ES-I3 (cell line): ENCODE measurements around the gene THADA.

ENCODE experiments used
- H3K36me3 ChIP-seq: 2 replicates; pipeline ENCODE4 v1.6.1; 2013; ENCODE audit warnings: mild to moderate bottlenecking, low read length, control low read depth, moderate library complexity; ENCODE audit not compliant: insufficient read depth
- H3K4me1 ChIP-seq: 2 replicates; pipeline ENCODE4 v1.6.1; 2013; ENCODE audit warnings: mild to moderate bottlenecking, control low read depth, low read length; ENCODE audit not compliant: insufficient read depth
- H3K9ac ChIP-seq: 2 replicates; pipeline ENCODE4 v1.6.1; 2013; ENCODE audit warnings: low read depth, mild to moderate bottlenecking, low read length, moderate library complexity
- H3K9me3 ChIP-seq: 2 replicates; pipeline ENCODE4 v1.6.1; 2013; ENCODE audit warnings: mild to moderate bottlenecking, low read length, moderate library complexity; ENCODE audit not compliant: control insufficient read depth, insufficient read depth

THADA gene

GRCh38 chr2:43225788-43226557, 369.9 kb downstream of the THADA start:
- peaks cover 29% of the 10 kb centered on the region for H3K4me1 ChIP-seq
- H3K9ac ChIP-seq: peak overlapping the region; percentile 89
- H3K9me3 ChIP-seq: no peaks in the 10 kb centered on the region
- H3K36me3 ChIP-seq: peaks cover 7% of the 10 kb centered on the region

- peaks cover 32% of the 10 kb centered on the region for H3K4me1 ChIP-seq
- peaks cover 7% of the 10 kb centered on the region for H3K36me3 ChIP-seq
- H3K9ac ChIP-seq: peak overlapping the region; percentile 89
- no peaks in the 10 kb centered on the region for H3K9me3 ChIP-seq
These were observed 370.6 kb downstream of the THADA start for GRCh38 chr2:43225093-43225787.

GRCh38 chr2:43224571-43225092, 371.2 kb downstream of the THADA start:
- Histone ChIP-seq H3K9me3 (no peaks in the 10 kb centered on the region), H3K4me1 (peaks cover 33% of the 10 kb centered on the region), H3K36me3 (peaks cover 7% of the 10 kb centered on the region), H3K9ac (peak overlapping the region; percentile 89)

GRCh38 chr2:43224131-43224570, 371.7 kb downstream of the THADA start:
- peaks cover 7% of the 10 kb centered on the region for H3K36me3 ChIP-seq
- H3K9me3 ChIP-seq: no peaks in the 10 kb centered on the region
- H3K4me1 ChIP-seq: peaks cover 32% of the 10 kb centered on the region
- peak overlapping the region; percentile 89 for H3K9ac ChIP-seq

- Histone ChIP-seq H3K4me1 (peaks cover 30% of the 10 kb centered on the region), H3K9ac (peak overlapping the region; percentile 89), H3K36me3 (peaks cover 7% of the 10 kb centered on the region), H3K9me3 (no peaks in the 10 kb centered on the region)
These were observed 372.3 kb downstream of the THADA start for GRCh38 chr2:43223521-43224001.

GRCh38 chr2:43222475-43223309, 373.1 kb downstream of the THADA start:
- Histone ChIP-seq H3K4me1 (peaks cover 22% of the 10 kb centered on the region), H3K36me3 (peaks cover 7% of the 10 kb centered on the region), H3K9ac (peak overlapping the region; percentile 50), H3K9me3 (no peaks in the 10 kb centered on the region)

- peaks cover 7% of the 10 kb centered on the region for H3K36me3 ChIP-seq
- peak overlapping the region; percentile 50 for H3K9ac ChIP-seq
- peaks cover 26% of the 10 kb centered on the region for H3K4me1 ChIP-seq
- no peaks in the 10 kb centered on the region for H3K9me3 ChIP-seq
These were observed 373.9 kb downstream of the THADA start for GRCh38 chr2:43221763-43222474.

- Histone ChIP-seq H3K9me3 (no peaks in the 10 kb centered on the region), H3K4me1 (peaks cover 26% of the 10 kb centered on the region), H3K9ac (peak overlapping the region; percentile 50), H3K36me3 (peaks cover 7% of the 10 kb centered on the region)
These were observed 374.6 kb downstream of the THADA start for GRCh38 chr2:43221124-43221762.

- no peaks in the 10 kb centered on the region for H3K9me3 ChIP-seq
- peaks cover 30% of the 10 kb centered on the region for H3K4me1 ChIP-seq
- peaks cover 7% of the 10 kb centered on the region for H3K36me3 ChIP-seq
- H3K9ac ChIP-seq: peak overlapping the region; percentile 50
These were observed 375.1 kb downstream of the THADA start for GRCh38 chr2:43220760-43221123.

- Histone ChIP-seq H3K9me3 (no peaks in the 10 kb centered on the region), H3K36me3 (peaks cover 7% of the 10 kb centered on the region), H3K4me1 (peaks cover 31% of the 10 kb centered on the region), H3K9ac (peak overlapping the region; percentile 50)
These were observed 375.5 kb downstream of the THADA start for GRCh38 chr2:43220229-43220751.

GRCh38 chr2:43219383-43220228, 376.2 kb downstream of the THADA start:
- peaks cover 31% of the 10 kb centered on the region for H3K4me1 ChIP-seq
- no peaks in the 10 kb centered on the region for H3K9me3 ChIP-seq
- peak overlapping the region; percentile 50 for H3K9ac ChIP-seq
- H3K36me3 ChIP-seq: peaks cover 7% of the 10 kb centered on the region

GRCh38 chr2:43218702-43219382, 377.0 kb downstream of the THADA start:
- Histone ChIP-seq H3K36me3 (peaks cover 4% of the 10 kb centered on the region), H3K9me3 (no peaks in the 10 kb centered on the region), H3K4me1 (peaks cover 31% of the 10 kb centered on the region), H3K9ac (peak overlapping the region; percentile 50)
